Adrenal gland (tissue), 5 donors: ENCODE measurements around the gene KHSRP.

Experiments used
- POLR2A ChIP-seq, 2 donors: fragments of 450-650 bp; IDR thresholded peaks; one replicate each; pipeline ENCODE4 v1.6.1; 2017; ENCODE audit warnings: antibody characterized with exemption in 2 of 2, mild to moderate bottlenecking in 2 of 2, moderate library complexity in 1 of 2
- TF ChIP-seq, protein P1 (sequence below), 6 experiments: fragments of 450-650 bp in 4 of 6; fragments of 200-600 bp in 2 of 6; sonication (generic) in 1 of 6; IDR thresholded peaks; 1 replicate in 5 of 6; 2 replicates in 1 of 6; pipeline versions ENCODE4 v1.5.1 to v1.8.0; 2016 to 2021; ENCODE audit warnings: antibody characterized with exemption in 6 of 6, mild to moderate bottlenecking in 2 of 6, moderate library complexity in 1 of 6
- donor health status: DM: no; HTN: no; CAD: no.

DNA sequence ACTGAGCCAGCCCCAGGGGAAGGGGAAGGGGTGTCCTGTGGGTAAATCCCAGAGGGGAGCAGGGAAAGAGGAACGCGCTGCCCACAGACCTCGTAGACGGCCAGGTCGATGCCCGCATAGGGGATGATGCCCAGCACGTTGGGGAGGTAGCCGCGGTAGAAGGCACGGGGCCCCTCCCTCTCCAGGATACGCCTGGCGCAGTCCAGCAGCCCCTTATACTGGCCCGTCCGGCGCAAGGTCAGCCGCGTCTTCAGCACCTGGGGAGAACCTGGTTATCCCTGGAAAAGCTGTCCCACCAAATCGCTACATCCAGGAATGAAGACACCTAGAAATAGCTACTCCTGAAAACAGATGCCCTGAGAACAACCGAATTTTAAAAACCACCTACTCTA, 27.6 kb upstream of the KHSRP start:
- TF ChIP-seq, protein P1, sequence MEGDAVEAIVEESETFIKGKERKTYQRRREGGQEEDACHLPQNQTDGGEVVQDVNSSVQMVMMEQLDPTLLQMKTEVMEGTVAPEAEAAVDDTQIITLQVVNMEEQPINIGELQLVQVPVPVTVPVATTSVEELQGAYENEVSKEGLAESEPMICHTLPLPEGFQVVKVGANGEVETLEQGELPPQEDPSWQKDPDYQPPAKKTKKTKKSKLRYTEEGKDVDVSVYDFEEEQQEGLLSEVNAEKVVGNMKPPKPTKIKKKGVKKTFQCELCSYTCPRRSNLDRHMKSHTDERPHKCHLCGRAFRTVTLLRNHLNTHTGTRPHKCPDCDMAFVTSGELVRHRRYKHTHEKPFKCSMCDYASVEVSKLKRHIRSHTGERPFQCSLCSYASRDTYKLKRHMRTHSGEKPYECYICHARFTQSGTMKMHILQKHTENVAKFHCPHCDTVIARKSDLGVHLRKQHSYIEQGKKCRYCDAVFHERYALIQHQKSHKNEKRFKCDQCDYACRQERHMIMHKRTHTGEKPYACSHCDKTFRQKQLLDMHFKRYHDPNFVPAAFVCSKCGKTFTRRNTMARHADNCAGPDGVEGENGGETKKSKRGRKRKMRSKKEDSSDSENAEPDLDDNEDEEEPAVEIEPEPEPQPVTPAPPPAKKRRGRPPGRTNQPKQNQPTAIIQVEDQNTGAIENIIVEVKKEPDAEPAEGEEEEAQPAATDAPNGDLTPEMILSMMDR (IDR thresholded peaks at IDR 0.05) = no peak
- no peak for TF ChIP-seq POLR2A (IDR thresholded peaks at IDR 0.05)
